Measurements from ENCODE around the gene SH2D7.

SH2D7 gene

GRCh38 chr15:78142332-78142731 lies 50.0 kb downstream of the SH2D7 start:
- no peak for TF ChIP-seq CTCF (IDR thresholded peaks at IDR 0.05)

DNA sequence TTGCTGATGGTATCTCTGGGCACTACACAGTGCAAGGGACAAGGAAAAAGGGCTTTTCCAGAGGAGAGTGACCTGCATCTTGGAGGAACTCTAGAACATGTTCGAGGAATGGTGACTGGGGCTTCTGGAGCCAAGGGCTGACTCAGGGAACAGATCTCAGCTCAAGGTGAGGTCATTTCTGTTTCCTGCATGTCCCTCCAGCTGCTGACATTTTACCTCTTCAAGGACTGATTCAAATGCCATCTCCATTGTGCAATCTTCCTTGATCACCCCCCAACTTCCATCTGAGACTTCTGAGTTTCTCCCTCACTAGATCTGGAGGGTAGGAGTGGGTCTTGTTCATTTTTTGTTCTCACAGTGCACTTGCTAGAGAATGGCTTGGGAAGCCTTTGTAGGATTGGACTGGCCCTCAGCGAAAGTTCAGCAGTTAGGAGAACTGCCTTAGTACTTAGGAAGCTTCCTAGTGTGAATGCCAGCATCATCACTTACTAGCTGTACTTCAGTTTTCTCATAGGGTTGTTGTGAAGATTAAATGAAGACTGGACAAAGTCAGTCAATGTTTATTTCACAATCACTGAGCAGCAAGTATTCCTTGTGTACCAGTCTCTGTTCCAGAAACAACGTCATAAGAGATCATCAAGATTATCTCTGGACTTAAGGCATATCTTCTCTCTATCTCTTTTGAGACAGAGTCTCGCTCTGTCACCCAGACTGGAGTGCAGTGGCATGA lies 54.2 kb downstream of the SH2D7 start:
- no peak for TF ChIP-seq CTCF (IDR thresholded peaks at IDR 0.05)

- no peak for TF ChIP-seq CTCF (IDR thresholded peaks at IDR 0.05)
These were observed 55.2 kb downstream of the SH2D7 start for GRCh38 chr15:78147566-78147965.

GRCh38 chr15:78148392-78149067 lies 56.2 kb downstream of the SH2D7 start:
- TF ChIP-seq CTCF (IDR thresholded peaks at IDR 0.05): no peak

DNA sequence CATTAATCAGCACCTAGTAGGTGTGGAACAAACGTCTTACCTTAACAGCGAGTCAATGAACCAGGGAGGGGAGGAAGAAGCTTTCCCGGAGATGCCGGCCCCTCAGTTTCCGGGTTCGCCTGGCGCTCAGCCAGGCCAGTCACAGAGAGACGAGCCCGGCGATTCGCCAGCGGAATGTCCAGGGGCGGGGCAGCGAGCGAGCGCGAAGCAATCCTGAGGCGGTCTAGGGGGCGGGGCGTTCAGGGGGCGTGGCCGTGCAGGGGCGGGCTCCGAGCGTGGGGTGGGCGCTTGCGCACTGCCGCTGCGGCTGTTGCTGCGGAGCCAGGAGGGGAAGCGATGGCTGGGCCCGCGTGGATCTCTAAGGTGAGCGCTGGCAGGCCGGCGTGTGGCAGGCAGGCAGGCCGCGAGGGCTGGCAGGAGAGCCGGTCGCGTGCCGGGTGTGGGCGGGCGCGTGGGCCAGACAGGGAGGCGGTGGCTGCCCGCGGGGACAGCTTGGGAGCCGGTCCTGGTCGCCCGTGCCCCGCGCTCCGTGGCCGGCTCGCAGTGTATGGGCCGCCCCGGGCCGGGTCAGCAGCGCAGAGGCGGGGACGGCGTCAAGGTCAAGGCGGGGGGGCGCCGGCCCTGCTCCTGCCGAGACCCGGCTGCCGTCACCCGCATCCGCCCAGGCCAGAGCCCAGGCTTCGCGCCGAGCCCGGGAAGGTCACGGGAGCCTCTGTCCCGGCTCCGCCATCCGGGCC lies 56.9 kb downstream of the SH2D7 start, which contains the start of gene IDH3A:
Gene IDH3A (plus strand): TSS at position 295 of the 737 bp plus-strand sequence. CDS start 42 bp downstream, at position 337.
- TF ChIP-seq CTCF (IDR thresholded peaks at IDR 0.05): no peak

DNA sequence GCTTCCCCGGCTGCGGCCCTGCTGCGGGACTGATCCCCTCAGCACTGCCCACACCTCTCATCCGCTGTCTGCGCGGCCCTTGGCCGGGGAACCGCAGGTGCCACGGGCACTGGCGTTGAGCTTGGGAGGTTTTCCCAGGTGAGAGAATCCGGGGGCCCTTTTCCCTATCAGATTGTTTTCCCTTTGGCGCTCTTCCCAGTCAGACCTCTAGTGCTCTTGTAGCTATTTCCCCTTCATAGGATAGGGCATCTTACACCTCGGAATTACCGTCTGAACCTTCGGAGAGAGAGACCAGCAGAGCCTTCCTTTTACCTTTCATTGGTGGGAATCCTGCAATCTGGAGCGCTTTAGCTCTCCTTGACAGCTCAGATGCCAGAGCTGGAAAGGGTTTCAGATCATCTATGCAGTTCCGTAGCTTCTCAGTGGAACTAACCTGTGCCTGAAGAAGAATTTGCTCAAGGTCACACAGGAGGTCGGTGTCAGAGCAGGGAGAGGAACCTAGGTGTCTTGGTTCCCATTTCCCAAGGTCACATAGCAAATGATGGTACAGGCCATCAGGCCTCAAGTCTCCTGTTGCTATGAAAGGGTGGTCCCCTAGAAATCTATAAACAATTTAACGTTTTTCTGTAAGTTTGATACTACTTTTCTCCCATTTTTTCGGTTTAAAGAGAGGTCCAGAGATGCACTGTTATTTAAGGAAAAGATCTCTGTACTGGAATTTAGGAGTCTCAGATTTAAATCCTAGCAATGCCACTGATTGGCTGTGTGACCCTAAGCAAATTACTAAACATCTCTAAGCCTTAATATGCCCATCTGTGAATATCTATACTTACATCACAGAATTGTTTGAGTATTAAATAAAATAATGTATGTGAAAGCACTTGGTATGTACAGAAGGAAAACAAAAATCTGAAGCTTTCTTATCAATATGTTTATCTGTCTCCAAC lies 57.7 kb downstream of the SH2D7 start:
- no peak for TF ChIP-seq CTCF (IDR thresholded peaks at IDR 0.05)
